Measurements from ENCODE around the gene UFL1.
"Not testable (repeated sequence)": the region's sequence is repeated elsewhere in the genome, so short reads cannot be mapped to it uniquely, and the experiment has no call there.

The UFL1 gene

DNA sequence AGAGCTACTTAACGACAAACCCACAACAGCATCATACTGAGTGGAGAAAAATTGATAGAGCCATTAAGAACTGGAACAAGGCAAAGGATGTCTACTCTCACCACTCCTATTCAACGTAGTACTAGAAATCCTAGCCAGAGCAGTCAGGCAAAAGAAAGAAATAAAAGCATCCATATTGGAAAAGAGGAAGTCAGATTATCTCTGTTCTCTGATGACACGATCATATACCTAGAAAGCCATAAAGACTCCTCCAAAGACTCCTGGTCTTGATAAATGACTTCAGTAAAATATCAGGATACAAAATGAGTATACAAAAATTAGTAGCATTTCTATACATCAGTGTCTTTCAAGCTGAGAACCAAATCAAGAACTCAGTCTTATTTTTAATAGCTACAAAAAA lies 24.3 kb downstream of the UFL1 start:
- Mint-ChIP-seq H3K9me3 (no peaks in the 10 kb centered on the region), H3K4me1 (no peaks in the 10 kb centered on the region), H3K36me3 (peaks cover 94% of the 10 kb centered on the region), H3K27ac (no peak overlapping the region), H3K4me3 (no peak overlapping the region)
- DNase-seq (ENCODE audit: low spot score in 2 of 2) = no peak
- no peak for ATAC-seq

DNA sequence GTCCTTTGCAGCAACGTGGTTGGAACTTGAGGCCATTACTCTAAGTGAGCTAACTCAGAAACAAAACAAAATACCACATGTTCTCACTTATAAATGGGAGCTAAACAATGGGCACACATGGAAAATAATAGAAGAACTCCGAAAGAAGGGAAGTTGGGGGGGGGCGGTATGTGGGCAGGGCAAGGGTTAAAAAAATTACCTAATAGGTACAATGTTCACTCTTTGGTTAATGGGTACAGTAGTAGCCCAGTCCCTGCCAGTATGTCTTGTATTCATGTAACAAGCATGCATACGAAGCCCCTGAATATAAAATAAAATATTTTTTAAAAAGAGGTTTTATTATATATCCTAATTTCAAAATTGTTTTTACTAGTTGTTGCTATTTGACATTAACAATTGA lies 26.0 kb downstream of the UFL1 start:
- no peaks in the 10 kb centered on the region for H3K9me3 Mint-ChIP-seq
- H3K4me1 Mint-ChIP-seq = no peaks in the 10 kb centered on the region
- DNase-seq (ENCODE audit: low spot score in 2 of 2) = no peak
- H3K4me3 Mint-ChIP-seq = no peak overlapping the region
- H3K27ac Mint-ChIP-seq = no peak overlapping the region
- H3K36me3 Mint-ChIP-seq = peaks cover 100% of the 10 kb centered on the region
- ATAC-seq = no peak

DNA sequence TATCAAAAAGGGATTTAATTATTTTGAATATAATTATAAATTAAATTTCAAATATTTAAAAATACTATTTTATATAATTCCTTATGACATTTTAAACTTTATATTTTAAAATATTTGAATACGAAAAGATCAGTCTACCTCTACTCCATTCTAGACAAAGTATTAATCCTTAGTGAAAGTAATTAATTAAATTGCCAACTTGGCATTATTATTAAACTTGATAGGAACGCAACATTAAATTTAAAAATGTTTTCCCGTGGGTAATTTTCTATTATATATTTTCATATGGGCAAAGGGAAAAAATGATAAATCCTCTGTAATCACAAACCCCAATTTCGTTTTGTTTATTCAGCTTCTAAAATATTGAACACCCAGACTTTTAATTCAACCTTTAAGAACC lies 33.0 kb downstream of the UFL1 start:
- Mint-ChIP-seq H3K9me3 (no peaks in the 10 kb centered on the region), H3K4me3 (no peak overlapping the region), H3K27ac (no peak overlapping the region), H3K36me3 (peaks cover 67% of the 10 kb centered on the region), H3K4me1 (no peaks in the 10 kb centered on the region)
- no peak for DNase-seq (ENCODE audit: low spot score in 2 of 2)
- no peak for ATAC-seq

DNA sequence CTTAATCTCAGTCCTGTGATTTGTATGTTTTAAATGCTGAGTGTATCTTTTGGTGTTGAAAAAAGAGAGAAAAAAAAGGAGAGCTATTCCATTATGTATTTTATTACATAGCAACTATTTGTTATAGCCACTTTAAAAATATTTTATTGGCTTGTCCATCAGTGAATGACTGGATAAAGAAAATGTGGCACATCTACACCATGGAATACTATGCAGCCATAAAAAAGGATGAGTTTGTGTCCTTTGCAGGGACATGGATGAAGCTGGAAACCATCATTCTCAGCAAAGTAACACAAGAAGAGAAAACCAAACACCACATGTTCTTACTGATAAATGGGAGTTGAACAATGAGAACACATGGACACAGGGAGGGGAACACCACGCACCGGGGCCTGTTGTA lies 38.1 kb downstream of the UFL1 start:
- not testable (repeated sequence) for H3K27ac Mint-ChIP-seq; H3K4me3 Mint-ChIP-seq; H3K4me1 Mint-ChIP-seq; H3K9me3 Mint-ChIP-seq; ATAC-seq; DNase-seq (ENCODE audit: low spot score in 2 of 2)
- peaks cover 15% of the 10 kb centered on the region for H3K36me3 Mint-ChIP-seq

DNA sequence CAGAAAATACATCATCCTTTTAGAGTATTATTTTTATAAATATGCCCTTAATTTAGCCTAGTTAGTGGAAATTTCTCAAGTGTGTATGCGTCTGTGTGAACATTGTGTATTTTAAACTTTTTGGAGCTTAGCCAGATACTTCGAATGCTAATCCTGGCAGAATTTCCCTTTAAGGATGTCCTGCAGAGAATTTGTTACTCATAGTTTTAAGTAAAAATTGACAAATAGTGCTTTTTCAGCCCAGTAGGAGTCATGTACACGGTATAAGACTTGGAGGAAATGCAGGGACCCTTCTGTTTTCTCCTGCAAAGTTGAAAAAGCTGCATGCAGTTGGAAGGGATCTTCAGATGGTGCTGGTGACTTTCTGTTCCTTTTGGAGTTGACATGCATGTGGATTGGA lies 41.3 kb downstream of the UFL1 start, which contains the start of gene FHL5:
TSS of gene FHL5 (plus strand) at position 243 of the 400 bp plus-strand sequence. CDS start 40,486 bp downstream, outside the sequence.
- no peaks in the 10 kb centered on the region for H3K9me3 Mint-ChIP-seq
- no peaks in the 10 kb centered on the region for H3K36me3 Mint-ChIP-seq
- no peak within 1 kb of the TSS for H3K4me3 Mint-ChIP-seq
- no peak for DNase-seq (ENCODE audit: low spot score in 2 of 2)
- H3K4me1 Mint-ChIP-seq = no peaks in the 10 kb centered on the region
- no peak for ATAC-seq
- no peak within 1 kb of the TSS for H3K27ac Mint-ChIP-seq

DNA sequence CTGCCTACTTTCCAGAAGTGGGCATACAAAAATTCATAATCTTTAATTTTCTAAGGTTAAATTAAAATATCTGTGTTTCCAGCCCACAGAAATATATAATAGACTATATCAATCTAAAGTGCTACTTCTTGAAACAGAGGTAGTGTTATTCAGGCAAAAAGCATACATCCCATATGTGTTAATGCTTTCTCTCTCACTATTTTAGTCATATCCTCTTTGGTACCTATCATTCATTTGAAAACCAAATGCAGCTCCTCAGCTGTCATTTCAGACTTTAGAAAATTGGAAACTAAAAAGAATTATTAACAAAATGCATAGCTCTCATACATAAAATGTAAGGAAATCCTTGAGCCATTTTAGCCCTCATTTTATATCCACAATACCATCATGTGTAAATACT lies 42.2 kb downstream of the UFL1 start:
- DNase-seq (ENCODE audit: low spot score in 2 of 2) = no peak
- no peak overlapping the region for H3K27ac Mint-ChIP-seq
- H3K4me1 Mint-ChIP-seq = no peaks in the 10 kb centered on the region
- H3K36me3 Mint-ChIP-seq = no peaks in the 10 kb centered on the region
- peak; percentile 70 for ATAC-seq
- peaks cover 2% of the 10 kb centered on the region for H3K9me3 Mint-ChIP-seq
- H3K4me3 Mint-ChIP-seq = no peak overlapping the region

DNA sequence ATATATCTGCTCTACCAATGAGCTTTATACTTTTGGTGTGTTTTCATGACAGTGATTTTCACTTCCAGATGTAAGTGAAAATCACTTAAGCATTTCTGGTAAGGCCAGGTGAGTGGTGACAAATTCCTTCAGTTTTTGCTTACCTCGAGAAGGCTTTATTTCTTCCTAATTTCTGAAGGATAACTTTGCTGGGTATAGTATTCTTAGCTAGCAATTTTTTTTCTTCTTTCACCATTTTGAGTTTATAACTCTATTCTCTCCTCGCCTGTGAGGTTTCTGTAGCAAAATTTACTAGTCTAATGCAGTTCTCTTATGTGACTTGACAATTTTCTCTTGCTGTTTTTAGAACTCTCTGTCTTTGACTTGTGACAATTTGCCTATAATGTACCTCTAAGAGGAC lies 48.4 kb downstream of the UFL1 start:
- Mint-ChIP-seq H3K4me3 (no peak overlapping the region), H3K9me3 (peaks cover 22% of the 10 kb centered on the region), H3K4me1 (no peaks in the 10 kb centered on the region), H3K27ac (no peak overlapping the region), H3K36me3 (no peaks in the 10 kb centered on the region)
- no peak for DNase-seq (ENCODE audit: low spot score in 2 of 2)
- ATAC-seq = no peak

DNA sequence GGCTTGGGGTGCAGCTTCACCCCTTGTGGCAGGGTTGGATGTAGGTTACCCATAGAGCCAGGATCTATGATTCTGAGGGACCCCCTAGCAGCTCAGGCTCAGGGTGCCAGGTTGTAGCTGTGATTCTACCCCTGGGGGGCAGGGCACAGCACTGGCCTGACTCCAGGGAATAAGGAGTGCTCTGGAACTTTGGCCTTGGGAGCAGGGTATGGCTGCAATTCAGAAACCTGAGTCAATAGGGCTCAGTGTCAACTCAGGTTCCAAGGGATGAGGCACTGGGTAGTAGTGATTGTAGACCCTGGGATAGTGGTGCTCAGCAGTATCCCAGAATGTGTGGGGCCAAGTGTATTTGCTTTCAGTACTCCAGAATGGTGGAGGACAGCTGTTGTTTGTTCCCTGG lies 49.9 kb downstream of the UFL1 start:
- no peak for DNase-seq (ENCODE audit: low spot score in 2 of 2)
- no peaks in the 10 kb centered on the region for H3K4me1 Mint-ChIP-seq

DNA sequence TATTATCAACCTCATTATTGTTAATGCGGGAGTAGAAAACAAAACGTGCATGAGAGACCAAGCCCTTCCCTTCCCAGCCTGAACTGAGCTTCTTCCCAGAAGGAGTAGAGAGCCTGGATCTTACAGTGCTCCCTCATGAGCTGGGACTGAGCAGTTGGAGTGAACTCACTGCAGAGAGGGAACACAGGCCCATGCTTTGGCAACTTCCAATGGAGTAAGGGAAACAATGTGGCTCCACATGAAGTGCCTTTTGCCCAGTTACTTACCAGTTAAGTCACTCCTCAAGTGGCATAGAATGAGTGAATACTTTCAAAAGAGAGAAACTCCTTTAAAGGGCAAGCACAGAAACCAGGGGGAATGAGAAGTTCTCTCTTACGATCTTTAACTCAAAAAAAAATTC lies 53.8 kb downstream of the UFL1 start:
- ATAC-seq (no peak), DNase-seq (ENCODE audit: low spot score in 2 of 2) (no peak)
- H3K9me3 Mint-ChIP-seq = peaks cover 8% of the 10 kb centered on the region
- no peaks in the 10 kb centered on the region for H3K4me1 Mint-ChIP-seq
- no peak overlapping the region for H3K27ac Mint-ChIP-seq
- H3K36me3 Mint-ChIP-seq = no peaks in the 10 kb centered on the region
- no peak overlapping the region for H3K4me3 Mint-ChIP-seq

More for the DNA sequence above, 49.9 kb downstream of the UFL1 start:
- Mint-ChIP-seq H3K4me3 (no peak overlapping the region), H3K9me3 (peaks cover 22% of the 10 kb centered on the region), H3K27ac (no peak overlapping the region), H3K36me3 (no peaks in the 10 kb centered on the region)
- no peak for ATAC-seq

DNA sequence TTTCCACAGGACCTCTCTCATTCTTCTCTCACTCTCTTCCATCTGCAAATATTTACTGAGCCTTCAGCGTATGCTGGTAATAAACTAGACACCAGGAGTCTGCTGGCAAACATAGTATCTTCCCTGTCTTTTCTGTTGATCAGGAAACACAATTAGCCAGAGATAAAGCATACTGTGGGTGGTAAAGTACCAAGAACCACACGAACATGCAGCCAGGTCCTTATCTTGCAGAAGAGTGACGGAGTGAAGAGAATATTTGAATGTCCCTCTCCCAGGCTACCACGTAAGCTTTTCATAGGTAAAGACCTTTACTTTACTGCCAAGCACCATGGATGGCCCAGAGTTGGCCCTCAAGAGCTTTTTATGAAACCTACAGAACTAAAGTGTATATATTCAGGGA lies 54.6 kb downstream of the UFL1 start:
- H3K4me3 Mint-ChIP-seq = no peak overlapping the region
- H3K9me3 Mint-ChIP-seq = peaks cover 3% of the 10 kb centered on the region
- H3K27ac Mint-ChIP-seq = no peak overlapping the region
- ATAC-seq (no peak), DNase-seq (ENCODE audit: low spot score in 2 of 2) (no peak)
- no peaks in the 10 kb centered on the region for H3K36me3 Mint-ChIP-seq
- H3K4me1 Mint-ChIP-seq = no peaks in the 10 kb centered on the region

DNA sequence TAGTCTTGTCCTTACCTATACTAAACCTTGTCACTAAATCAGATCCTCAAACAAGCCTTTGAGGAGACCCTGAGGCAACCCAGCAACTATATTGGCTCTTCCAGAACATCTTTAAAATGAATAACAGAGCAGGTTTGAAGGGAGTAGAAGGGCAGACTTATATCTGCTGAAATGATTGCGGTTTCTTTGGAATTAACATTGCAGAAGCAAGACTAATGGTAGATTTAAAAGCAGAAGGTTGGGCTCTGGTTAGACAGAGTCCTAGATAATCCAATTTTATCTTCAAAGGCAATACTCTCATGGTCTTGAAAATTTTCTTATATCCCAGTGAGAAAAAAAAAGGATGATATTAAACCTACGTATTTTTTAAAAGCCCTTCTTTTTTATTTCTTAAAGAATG lies 60.4 kb downstream of the UFL1 start:
- no peaks in the 10 kb centered on the region for H3K36me3 Mint-ChIP-seq
- H3K4me3 Mint-ChIP-seq = no peak overlapping the region
- no peaks in the 10 kb centered on the region for H3K9me3 Mint-ChIP-seq
- DNase-seq (ENCODE audit: low spot score in 2 of 2) (no peak), ATAC-seq (no peak)
- H3K27ac Mint-ChIP-seq = no peak overlapping the region
- no peaks in the 10 kb centered on the region for H3K4me1 Mint-ChIP-seq

DNA sequence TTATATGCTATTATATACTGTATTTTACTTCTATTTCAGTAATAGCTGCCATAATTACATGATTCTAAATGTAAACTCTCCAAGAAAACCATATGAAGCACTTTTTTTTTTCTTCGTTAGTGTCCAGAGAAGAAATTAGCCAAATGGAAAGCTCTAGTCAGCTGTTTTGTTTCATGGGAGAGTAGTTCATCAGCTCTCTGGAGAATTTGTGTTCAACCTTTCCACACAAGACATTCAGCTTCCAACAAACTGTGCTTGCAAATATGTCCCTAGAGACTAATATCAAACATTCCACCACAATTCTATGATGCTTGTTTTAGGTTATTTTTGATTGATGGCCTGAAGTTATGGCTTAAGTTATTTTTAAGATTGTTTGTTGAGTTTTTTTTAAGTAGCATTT lies 60.8 kb downstream of the UFL1 start:
- no peak overlapping the region for H3K27ac Mint-ChIP-seq
- H3K4me1 Mint-ChIP-seq = no peaks in the 10 kb centered on the region
- DNase-seq (ENCODE audit: low spot score in 2 of 2) (no peak), ATAC-seq (no peak)
- no peaks in the 10 kb centered on the region for H3K9me3 Mint-ChIP-seq
- no peaks in the 10 kb centered on the region for H3K36me3 Mint-ChIP-seq
- H3K4me3 Mint-ChIP-seq = no peak overlapping the region

DNA sequence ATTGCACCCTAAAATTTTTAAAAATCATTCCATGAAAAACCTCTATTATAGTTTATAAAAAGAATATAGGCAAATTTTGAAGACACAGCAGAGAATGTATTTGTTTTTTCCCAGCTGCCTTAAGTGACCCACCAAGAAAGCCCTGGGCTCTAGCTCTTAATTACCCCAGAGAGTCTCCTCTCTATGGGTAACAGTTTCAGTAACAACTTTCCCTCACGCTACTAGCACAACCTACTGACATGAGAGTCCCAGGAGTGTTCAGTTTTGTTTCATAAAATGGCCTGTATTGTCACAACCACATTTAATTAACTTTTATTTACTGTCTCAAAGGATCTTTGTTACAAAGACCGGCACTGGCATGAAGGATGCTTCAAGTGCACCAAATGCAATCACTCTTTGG lies 82.8 kb downstream of the UFL1 start:
- H3K9me3 Mint-ChIP-seq = no peaks in the 10 kb centered on the region
- no peaks in the 10 kb centered on the region for H3K4me1 Mint-ChIP-seq
- ATAC-seq (no peak), DNase-seq (ENCODE audit: low spot score in 2 of 2) (no peak)
- no peak overlapping the region for H3K4me3 Mint-ChIP-seq
- no peak overlapping the region for H3K27ac Mint-ChIP-seq
- no peaks in the 10 kb centered on the region for H3K36me3 Mint-ChIP-seq

Data from stimulated activated effector memory CD8-positive, alpha-beta T cell treated with anti-CD3 and anti-CD28 coated beads, Interleukin-12 subunit alpha, Interleukin-12 subunit beta, amount 100 ng/mL, for 72 hours (primary cell).